Astrocyte of the spinal cord (primary cell): ENCODE data around the gene RNF10.

Source experiments
- DNase-seq: peaks from one replicate; pipeline ENCODE4 v3.0.0; 2011; ENCODE audit warnings: low read depth, low spot score
- H3K4me3 ChIP-seq: 2 replicates; pipeline ENCODE4 v1.5.1; 2011; ENCODE audit warnings: low read depth, mild to moderate bottlenecking, low read length, moderate library complexity
- CTCF ChIP-seq: IDR thresholded peaks from 2 replicates; pipeline ENCODE4 v1.5.1; 2012; ENCODE audit warnings: low read depth, mild to moderate bottlenecking, low read length, inconsistent platforms
- in situ Hi-C: cut with HindIII; loops from 2 replicates; pipeline ENCODE4 v1.10.0; 2017; ENCODE audit warnings: low sequenced_read_pairs

The RNF10 gene

DNA sequence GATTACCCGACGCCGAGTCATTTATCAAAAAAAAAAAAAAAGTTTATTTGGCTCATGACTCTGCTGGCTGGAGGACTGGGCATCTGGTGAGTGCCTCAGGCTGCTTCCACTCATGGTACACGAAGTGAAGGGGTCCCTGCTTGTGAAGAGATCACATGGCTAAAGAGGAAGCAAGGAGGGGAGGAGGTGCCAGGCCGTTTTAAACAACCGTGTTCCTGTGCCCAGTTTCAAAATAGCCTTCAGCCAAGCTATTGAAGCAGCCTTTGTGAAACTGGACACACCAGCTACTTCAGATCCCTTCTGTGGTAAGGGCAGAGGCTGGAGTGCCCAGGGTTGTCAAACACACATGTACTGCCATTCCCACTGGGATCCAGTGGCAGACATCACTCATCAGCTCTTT is 39.4 kb downstream of the RNF10 start:
- no peak overlapping the region for H3K4me3 ChIP-seq
- no peak for DNase-seq
- no peak for TF ChIP-seq CTCF
- in situ Hi-C loops = no loop called here

DNA sequence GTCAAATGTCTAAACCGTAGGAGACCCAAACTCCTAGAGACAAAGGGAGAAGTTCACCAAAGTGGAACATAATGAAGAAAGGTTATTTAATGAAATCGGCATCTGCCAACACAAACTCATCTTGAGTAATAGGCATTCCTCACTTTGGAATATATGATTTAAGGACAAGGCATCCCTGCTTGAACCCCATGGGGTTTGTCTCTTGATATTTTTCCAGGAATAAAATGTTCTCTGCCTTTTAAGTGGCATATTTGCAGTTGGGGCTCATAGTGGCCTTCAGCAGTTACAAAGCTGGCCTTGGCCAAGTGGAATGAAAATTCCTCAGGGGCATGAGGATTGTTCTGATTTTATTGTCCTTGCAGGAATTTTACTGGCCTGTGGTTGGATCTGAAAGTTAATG is 40.0 kb downstream of the RNF10 start:
- TF ChIP-seq CTCF = no peak
- in situ Hi-C loops = no loop called here
- DNase-seq = no peak
- no peak overlapping the region for H3K4me3 ChIP-seq

DNA sequence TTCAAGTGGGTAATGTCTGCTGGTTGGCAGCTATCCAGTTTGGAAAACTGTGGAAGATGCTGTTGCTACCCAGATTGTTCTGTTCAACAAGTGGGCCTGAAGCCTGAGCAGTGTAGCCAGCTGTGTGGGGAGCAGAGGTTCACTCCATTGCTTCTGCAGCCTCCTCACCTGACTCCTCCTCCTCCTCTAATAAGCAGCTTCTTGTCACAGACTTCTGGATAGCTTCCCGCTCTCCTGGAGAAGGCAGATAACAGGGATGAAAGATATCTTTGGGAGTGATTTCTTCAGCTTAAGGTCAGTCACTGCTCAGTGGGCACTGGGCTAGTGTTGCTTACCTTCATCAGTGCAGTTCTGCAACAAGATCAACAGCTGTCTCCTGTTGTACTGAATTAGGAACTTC is 45.0 kb downstream of the RNF10 start:
- in situ Hi-C loops = no loop called here
- H3K4me3 ChIP-seq = no peak overlapping the region
- no peak for DNase-seq
- TF ChIP-seq CTCF = no peak

DNA sequence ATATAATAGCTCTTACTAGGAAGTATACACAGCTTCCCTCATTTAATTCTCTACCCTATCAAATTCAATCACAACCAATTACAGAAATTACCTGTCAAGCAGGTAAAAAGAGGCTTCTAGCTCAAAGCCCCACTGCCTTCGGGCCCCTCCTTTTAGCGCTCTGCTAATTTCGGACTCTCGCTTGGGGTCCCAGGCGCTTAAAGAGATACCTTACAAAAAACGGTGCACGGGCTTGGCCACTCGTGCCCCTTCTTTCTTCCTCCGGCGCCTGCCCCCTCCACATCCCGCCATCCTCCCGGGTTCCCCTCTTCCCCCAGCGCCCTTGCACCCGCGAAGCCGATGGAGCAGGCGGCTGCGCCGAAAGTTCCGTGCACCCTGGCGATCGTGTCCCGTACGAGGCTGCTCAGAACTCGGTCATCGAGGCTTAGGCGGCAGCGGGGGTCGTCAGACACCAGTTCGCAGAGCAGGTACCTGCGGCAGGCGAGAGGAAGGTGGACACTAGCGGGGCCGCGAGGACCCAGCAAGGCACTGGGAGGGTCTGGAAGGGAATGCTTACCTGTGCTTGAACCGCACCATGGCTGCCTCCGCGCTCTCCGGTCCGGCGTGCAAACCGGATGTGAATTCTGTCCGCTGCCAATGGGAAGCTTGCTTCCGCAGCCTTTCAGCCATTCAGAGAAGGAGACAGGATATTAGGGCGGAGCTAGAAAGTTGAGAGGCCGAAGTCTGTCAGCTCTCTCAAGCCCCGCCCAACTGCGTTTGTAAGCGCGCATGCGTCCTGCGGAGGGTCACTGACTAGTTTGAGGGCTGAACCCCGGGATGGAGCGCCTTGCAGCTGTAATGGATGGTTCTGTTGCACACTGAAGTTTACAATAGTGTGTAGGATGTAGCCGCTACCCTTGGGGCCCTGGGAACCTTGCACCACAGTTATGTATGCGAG is 46.9 kb downstream of the RNF10 start, which contains the start of gene POP5:
Gene POP5 (minus strand): TSS at position 616 of the 937 bp plus-strand sequence. CDS start 40 bp downstream, at position 576.
- peak within 1 kb of the TSS; percentile 74 for H3K4me3 ChIP-seq
- DNase-seq = peak; percentile 97
- in situ Hi-C loops = no loop called here
- no peak for TF ChIP-seq CTCF

DNA sequence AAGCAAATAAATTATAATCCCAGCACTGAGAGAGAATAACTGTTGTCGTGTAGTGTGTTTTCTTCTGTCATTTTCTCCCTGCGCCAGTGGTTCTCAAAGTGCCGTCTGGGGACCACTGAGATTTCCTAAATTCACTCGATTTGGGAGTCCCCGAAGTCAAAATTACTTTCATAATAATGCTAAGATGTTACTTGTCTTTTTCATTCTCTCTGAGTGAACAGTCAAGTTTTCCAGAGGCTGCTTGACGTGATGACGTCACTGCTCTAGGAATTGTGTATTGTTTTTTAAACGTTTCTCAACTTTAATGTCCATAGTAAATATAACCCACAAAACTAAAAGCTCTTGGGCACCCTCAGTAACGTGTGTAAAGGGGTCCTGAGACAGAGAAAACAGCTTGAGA is 47.8 kb downstream of the RNF10 start:
- in situ Hi-C loops = no loop called here
- peak overlapping the region; percentile 74 for H3K4me3 ChIP-seq
- no peak for TF ChIP-seq CTCF
- no peak for DNase-seq

DNA sequence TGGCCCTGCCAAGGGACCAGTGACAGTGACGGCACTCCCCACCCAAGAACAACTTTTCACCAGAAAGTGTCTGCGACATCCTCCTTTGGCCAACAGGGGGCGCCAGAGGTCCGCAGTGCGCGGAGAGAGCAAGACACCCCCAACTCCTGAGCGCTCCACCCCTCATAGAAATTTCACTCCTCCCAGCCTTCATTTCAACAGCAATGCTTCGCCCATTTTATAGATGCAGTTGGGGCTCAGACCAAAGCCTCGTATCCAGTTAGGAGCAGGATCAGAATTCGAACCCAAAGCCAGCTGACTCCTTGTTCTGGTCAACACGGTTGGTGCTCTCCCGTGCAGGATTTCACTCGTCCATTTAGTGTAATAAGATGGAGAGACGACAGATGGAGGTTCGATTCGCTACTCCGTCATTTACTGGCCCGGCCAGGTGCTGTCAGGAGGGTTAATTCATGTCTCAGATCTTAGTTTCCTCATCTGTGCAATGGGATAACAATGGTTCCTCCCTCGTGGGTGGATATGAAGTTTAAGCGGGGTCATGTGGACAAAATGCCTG is 49.4 kb downstream of the RNF10 start:
- peak; percentile 94 for TF ChIP-seq CTCF
- in situ Hi-C loops = no loop called here
- H3K4me3 ChIP-seq = no peak overlapping the region
- DNase-seq = peak; percentile 67
